Liver (tissue), 3 donors: ENCODE measurements around the gene PHLDB3.

Source experiments
- ATF3 ChIP-seq: IDR thresholded peaks from 2 replicates; pipeline ENCODE4 v1.6.1; 2016; ENCODE audit warnings: antibody characterized with exemption
- EGR1 ChIP-seq, 2 donors: IDR thresholded peaks; 2 replicates each; pipeline ENCODE4 v1.6.1; 2016 to 2018; ENCODE audit warnings: antibody characterized with exemption in 2 of 2, low read depth in 2 of 2
- FOXA1 ChIP-seq: IDR thresholded peaks from 2 replicates; pipeline ENCODE4 v1.6.1; 2016; ENCODE audit warnings: antibody characterized with exemption
- GABPA ChIP-seq, 2 donors: IDR thresholded peaks in 1 of 2; conservative IDR thresholded peaks in 1 of 2; 2 replicates each; pipeline ENCODE4 v1.6.1; 2016; ENCODE audit warnings: antibody characterized with exemption in 2 of 2, mild to moderate bottlenecking in 1 of 2, moderate library complexity in 1 of 2
- RAD21 ChIP-seq, 2 donors: IDR thresholded peaks; 2 replicates each; pipeline ENCODE4 v1.6.1; 2016; ENCODE audit warnings: antibody characterized with exemption in 2 of 2, mild to moderate bottlenecking in 2 of 2
- RXRA ChIP-seq, 2 donors: IDR thresholded peaks; 2 replicates each; pipeline ENCODE4 v1.6.1; 2017 to 2018; ENCODE audit warnings: antibody characterized with exemption in 2 of 2, mild to moderate bottlenecking in 1 of 2
- SP1 ChIP-seq: IDR thresholded peaks from 2 replicates; pipeline ENCODE4 v1.6.1; 2018; ENCODE audit warnings: antibody characterized with exemption, mild to moderate bottlenecking
- TAF1 ChIP-seq: conservative IDR thresholded peaks from 2 replicates; pipeline ENCODE4 v1.6.1; 2016; ENCODE audit warnings: antibody characterized with exemption, mild to moderate bottlenecking
- YY1 ChIP-seq: IDR thresholded peaks from 2 replicates; pipeline ENCODE4 v1.6.1; 2016; ENCODE audit warnings: antibody characterized with exemption, mild to moderate bottlenecking
- ZBTB33 ChIP-seq: IDR thresholded peaks from 2 replicates; pipeline ENCODE4 v1.6.1; 2016; ENCODE audit warnings: antibody characterized with exemption
- TF ChIP-seq, protein P1 (sequence below): fragments of 150-350 bp; IDR thresholded peaks from 2 replicates; pipeline ENCODE4 v1.5.1; 2017; ENCODE audit warnings: improper control_type of control experiment, low read depth, low read length; ENCODE audit not compliant: missing input control
- TF ChIP-seq, protein P2 (sequence below): IDR thresholded peaks from 2 replicates; pipeline ENCODE4 v1.6.1; 2016; ENCODE audit warnings: antibody characterized with exemption, mild to moderate bottlenecking
- TF ChIP-seq, protein P3 (sequence below): IDR thresholded peaks from 2 replicates; pipeline ENCODE4 v1.6.1; 2016; ENCODE audit warnings: antibody characterized with exemption
- donor health status: healthy.
- donor health status: healthy.

DNA sequence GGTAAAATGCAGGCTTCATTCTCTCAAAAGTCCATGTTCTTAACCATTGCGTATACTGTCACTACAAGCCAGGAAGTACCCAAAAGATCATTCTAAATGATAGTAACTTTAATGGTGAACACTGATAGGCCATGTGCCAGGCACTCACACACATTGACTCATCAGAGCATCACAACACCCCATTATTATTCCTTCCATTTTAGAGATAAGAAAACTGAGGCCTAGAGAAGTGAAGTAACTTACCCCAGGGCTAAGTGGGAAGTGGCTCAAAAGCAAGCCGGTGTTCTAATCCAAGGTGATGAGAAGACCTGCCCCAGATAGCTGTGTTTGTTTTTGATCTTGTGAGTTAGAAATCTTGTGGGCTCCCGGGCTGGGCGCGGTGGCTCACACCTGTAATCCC lies 1.4 kb upstream of the PHLDB3 start:
- TF ChIP-seq, protein P1, sequence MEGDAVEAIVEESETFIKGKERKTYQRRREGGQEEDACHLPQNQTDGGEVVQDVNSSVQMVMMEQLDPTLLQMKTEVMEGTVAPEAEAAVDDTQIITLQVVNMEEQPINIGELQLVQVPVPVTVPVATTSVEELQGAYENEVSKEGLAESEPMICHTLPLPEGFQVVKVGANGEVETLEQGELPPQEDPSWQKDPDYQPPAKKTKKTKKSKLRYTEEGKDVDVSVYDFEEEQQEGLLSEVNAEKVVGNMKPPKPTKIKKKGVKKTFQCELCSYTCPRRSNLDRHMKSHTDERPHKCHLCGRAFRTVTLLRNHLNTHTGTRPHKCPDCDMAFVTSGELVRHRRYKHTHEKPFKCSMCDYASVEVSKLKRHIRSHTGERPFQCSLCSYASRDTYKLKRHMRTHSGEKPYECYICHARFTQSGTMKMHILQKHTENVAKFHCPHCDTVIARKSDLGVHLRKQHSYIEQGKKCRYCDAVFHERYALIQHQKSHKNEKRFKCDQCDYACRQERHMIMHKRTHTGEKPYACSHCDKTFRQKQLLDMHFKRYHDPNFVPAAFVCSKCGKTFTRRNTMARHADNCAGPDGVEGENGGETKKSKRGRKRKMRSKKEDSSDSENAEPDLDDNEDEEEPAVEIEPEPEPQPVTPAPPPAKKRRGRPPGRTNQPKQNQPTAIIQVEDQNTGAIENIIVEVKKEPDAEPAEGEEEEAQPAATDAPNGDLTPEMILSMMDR, result no peak
- TF ChIP-seq FOXA1, result no peak
- no peak for TF ChIP-seq GABPA (IDR thresholded peaks at IDR 0.05 in 1 of 2, conservative IDR thresholded peaks at IDR 0.05 in 1 of 2)
- TF ChIP-seq, protein P2, sequence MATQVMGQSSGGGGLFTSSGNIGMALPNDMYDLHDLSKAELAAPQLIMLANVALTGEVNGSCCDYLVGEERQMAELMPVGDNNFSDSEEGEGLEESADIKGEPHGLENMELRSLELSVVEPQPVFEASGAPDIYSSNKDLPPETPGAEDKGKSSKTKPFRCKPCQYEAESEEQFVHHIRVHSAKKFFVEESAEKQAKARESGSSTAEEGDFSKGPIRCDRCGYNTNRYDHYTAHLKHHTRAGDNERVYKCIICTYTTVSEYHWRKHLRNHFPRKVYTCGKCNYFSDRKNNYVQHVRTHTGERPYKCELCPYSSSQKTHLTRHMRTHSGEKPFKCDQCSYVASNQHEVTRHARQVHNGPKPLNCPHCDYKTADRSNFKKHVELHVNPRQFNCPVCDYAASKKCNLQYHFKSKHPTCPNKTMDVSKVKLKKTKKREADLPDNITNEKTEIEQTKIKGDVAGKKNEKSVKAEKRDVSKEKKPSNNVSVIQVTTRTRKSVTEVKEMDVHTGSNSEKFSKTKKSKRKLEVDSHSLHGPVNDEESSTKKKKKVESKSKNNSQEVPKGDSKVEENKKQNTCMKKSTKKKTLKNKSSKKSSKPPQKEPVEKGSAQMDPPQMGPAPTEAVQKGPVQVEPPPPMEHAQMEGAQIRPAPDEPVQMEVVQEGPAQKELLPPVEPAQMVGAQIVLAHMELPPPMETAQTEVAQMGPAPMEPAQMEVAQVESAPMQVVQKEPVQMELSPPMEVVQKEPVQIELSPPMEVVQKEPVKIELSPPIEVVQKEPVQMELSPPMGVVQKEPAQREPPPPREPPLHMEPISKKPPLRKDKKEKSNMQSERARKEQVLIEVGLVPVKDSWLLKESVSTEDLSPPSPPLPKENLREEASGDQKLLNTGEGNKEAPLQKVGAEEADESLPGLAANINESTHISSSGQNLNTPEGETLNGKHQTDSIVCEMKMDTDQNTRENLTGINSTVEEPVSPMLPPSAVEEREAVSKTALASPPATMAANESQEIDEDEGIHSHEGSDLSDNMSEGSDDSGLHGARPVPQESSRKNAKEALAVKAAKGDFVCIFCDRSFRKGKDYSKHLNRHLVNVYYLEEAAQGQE, result no peak
- TF ChIP-seq EGR1 (IDR thresholded peaks at IDR 0.05; ENCODE audit: low read depth in 2 of 2), result no peak
- no peak for TF ChIP-seq ZBTB33
- TF ChIP-seq RAD21 (IDR thresholded peaks at IDR 0.05), result no peak
- TF ChIP-seq ATF3, result no peak
- TF ChIP-seq, protein P3, sequence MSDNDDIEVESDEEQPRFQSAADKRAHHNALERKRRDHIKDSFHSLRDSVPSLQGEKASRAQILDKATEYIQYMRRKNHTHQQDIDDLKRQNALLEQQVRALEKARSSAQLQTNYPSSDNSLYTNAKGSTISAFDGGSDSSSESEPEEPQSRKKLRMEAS, result no peak
- TF ChIP-seq RXRA (IDR thresholded peaks at IDR 0.05), result no peak
- no peak for TF ChIP-seq YY1
- TF ChIP-seq SP1, result no peak
- TF ChIP-seq TAF1, result no peak
